ENCODE measurements around the gene CCNF.
A peak's percentile ranks its signal among the peaks of the same experiment; 100 is the strongest.
"Not testable (repeated sequence)": the region's sequence is repeated elsewhere in the genome, so short reads cannot be mapped to it uniquely, and the experiment has no call there.

CCNF gene

GRCh38 chr16:2429771-2430663, 770 bp downstream of the CCNF start:
- no peak for DNase-seq

DNA sequence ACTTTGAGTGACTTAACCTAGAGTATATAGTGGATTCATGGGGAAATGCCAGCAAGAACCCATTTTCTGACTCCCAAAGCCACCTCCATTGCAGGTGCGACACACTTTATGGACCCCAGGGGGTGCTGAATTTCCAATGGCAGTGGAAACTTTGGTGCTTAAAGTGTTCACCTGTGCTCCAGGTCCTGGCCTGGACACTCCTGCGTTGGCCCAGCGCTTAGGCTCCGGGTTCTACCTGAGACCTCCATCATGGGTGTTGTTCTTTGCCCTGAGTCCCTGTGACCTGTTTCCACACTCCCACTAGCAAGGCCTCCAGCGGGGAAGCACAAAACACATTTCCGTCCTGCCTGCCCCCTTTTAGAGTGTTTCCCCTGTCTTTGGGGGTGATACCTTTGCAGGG, 3.0 kb downstream of the CCNF start:
- DNase-seq = no peak

GRCh38 chr16:2432801-2433505, 3.7 kb downstream of the CCNF start:
- no peak for DNase-seq

GRCh38 chr16:2435236-2435635, 6.0 kb downstream of the CCNF start:
- DNase-seq = not testable (repeated sequence)

- DNase-seq = no peak
These were observed 6.9 kb downstream of the CCNF start for GRCh38 chr16:2436110-2436509.

- DNase-seq = peak; percentile 10
These were observed 8.0 kb downstream of the CCNF start for GRCh38 chr16:2437032-2437790.

- DNase-seq = peak; percentile 10
These were observed 8.9 kb downstream of the CCNF start for GRCh38 chr16:2438121-2438520.

- peak; percentile 10 for DNase-seq
These were observed 10.4 kb downstream of the CCNF start for GRCh38 chr16:2439598-2439997.

GRCh38 chr16:2441143-2441804, 12.0 kb downstream of the CCNF start:
- not testable (repeated sequence) for DNase-seq

DNA sequence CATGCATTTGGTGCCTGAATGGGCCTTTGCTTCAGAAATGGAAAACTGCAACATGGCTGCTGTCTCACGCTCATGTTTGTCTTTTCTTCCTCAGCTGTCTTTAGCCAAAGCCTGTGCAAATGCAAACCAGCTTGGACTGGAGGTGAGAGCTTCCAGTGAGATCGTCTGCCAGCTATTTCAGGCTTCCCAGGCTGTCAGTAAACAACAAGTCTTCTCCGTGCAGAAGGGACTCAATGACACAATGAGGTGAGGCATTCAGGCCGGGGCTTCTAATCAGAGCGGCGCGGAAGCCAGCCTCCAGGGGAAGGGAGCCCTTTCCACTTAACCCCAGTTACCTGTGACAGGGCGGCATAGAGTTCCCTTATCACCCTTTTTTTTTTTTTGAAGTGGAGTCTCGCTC, 14.3 kb downstream of the CCNF start:
- no peak for DNase-seq

- no peak for DNase-seq
These were observed 18.8 kb downstream of the CCNF start for GRCh38 chr16:2447920-2448583.

GRCh38 chr16:2449118-2449517, 19.9 kb downstream of the CCNF start:
- DNase-seq = no peak

- DNase-seq = no peak
These were observed 21.3 kb downstream of the CCNF start for GRCh38 chr16:2450535-2450934.

DNA sequence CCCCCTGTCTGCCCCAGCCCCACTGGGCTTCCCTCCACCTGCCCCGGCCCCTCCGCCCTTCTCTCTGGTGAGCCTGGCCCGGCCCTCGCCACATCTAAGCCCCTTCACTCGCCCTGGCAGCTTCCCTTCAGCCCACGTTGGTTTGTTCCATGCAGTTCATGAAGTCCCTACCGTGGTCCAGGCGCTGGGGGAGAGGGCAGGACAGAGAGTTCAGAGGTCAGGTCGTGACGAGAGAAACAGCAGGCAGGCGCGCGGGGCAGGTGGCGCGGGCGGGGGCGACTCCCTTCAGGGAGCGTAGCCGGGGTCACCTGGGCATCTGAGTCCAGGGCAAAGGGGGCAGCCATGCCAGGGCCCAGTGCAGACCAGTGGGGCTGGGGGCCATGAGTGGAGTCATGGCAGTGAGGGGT, 21.7 kb downstream of the CCNF start:
- no peak for DNase-seq

DNA sequence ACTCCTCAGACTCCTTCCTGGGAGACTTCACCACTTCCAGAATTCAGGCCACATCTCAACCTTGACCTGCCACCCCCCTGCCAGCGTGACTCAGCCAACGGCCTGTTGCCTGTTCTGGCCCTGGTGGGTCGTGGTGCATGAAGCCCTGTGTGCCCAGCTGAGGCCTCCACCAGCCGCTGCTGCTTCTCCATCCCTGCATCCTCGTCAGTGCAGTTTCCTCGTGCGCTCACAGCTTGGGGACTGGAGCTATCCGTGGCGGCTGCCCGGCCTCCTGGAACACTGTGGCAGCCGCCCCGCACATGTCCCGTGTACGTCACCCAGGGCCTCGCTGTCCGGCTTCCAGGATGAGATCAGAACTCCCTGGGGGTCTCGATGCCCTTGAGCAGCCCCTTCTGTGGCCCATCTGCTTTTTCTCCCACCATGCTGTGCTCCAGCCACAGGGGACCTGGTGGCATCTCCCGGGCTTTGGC, 22.6 kb downstream of the CCNF start:
- DNase-seq = no peak

GRCh38 chr16:2452650-2453049, 23.4 kb downstream of the CCNF start:
- no peak for DNase-seq

DNA sequence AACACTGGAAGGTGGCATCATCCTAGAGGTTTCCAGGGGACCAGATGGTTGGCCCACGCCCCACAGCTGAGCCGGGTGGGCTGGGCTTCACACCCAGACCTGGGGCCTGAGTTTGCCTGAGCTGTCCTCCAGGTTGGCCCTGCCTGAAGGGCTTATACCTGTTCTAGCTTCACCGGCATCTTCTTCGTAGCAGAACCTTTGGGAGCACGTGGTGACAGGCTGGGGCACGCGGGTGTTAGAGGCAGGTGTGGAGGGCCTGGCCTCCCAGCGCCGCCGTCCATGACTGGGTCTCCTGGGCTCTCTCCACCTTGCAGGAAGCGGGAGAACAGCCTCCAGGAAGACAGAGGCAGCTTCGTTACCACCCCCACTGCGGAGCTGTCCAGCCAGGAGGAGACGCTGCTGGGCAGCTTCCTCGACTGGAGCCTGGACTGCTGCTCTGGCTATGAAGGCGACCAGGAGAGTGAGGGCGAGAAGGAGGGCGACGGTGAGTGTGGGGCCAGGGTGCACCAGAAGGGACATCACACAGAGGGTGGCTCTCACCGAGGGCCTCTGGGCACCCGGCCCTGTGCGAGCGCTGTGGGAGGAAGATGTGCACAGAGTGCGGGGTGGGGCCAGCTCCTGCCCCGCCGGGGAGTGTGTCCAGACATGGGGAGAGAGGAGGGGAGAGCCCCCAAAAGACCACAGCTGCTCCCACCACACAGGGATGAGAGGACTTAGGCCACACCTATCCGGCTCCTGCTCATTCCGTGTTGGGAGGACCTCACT, 26.0 kb downstream of the CCNF start:
- no peak for DNase-seq

DNA sequence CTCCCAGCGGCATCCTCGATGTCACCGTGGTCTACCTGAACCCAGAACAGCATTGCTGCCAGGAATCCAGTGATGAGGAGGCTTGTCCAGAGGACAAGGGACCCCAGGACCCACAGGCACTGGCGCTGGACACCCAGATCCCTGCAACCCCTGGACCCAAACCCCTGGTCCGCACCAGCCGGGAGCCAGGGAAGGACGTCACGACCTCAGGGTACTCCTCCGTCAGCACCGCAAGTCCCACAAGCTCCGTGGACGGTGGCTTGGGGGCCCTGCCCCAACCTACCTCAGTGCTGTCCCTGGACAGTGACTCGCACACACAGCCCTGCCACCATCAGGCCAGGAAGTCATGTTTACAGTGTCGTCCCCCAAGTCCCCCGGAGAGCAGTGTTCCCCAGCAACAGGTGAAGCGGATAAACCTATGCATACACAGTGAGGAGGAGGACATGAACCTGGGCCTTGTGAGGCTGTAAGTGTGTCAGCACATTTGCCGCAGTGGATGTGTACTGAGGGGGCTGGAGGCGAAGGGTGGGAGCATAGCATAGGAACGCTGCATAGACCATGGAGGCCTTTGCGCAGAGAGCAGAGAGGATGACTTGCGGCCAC, 27.4 kb downstream of the CCNF start:
- DNase-seq = no peak

DNA sequence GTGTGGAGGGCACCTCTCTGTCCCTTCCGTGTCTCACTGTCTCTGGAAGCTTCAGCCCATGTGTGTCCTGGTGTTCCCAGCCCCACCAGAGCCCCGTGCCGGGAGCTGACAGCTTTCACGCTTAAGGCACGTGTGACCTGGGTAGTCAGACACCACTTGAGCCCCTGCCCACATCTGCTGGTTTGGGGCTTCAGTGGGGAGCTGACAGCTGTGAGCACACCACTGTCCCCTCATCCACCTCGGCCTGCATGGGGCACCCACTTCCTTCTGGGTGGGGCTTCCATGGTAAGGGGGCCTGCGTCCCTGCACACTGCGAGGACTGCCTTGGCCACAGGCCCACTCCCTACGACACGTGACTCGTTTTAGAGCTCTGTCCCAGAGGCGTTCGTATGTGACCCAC, 28.0 kb downstream of the CCNF start:
- DNase-seq = no peak

- no peak for DNase-seq
These were observed 28.7 kb downstream of the CCNF start for GRCh38 chr16:2457946-2458345.

All from CD4-positive, alpha-beta T cell treated with Interleukin-15 for 1 hour (primary cell).